GM19397 (cell line): ENCODE data around the gene ARVCF.

Source experiments
- ATAC-seq: cut with Tn5 transposase; IDR thresholded peaks from one replicate; pipeline ENCODE4 v1.9.1; 2021; ENCODE audit warnings: mild to moderate bottlenecking, moderate library complexity; ENCODE audit not compliant: unreplicated experiment

The ARVCF gene

GRCh38 chr22:20054034-20054427 is 37.4 kb upstream of the ARVCF start:
- no peak for ATAC-seq

DNA sequence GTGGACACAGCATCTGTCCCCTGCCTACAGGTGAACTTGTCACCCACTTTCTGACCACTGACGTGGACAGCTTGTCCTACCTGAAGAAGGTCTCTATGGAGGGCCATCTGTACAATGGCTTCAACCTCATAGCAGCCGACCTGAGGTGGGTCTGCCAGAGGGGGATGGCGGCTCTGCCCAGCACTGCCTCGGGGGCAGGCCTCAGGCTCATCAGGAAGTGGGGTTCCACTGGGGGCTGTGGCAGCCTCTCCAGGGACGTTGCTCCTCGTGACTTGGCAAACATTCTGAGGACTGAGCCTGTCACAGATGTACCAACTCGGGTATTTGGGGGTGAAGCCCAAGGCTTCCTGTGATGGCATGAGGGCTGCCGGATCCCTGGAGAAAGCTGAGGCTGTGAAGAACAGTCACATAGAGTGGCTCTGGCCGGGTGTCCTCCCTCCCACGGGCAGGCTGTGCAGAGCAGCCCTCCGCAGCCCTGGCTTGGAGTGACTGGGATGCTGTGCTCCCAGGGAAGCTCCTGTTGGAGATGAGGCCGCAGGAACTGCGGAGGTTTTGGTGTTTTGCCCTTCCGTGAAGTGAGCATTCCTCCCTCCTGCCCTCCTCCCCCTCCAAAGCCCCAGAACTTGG is 36.9 kb upstream of the ARVCF start:
- ATAC-seq, result no peak

- no peak for ATAC-seq
Measured at GRCh38 chr22:20052309-20053259, 36.0 kb upstream of the ARVCF start.

- ATAC-seq, result no peak
Measured at GRCh38 chr22:20051927-20052308, 35.3 kb upstream of the ARVCF start.

GRCh38 chr22:20046730-20047129 is 30.1 kb upstream of the ARVCF start:
- ATAC-seq, result no peak

GRCh38 chr22:20044495-20045151 is 28.0 kb upstream of the ARVCF start:
- ATAC-seq, result no peak

GRCh38 chr22:20043997-20044342 is 27.3 kb upstream of the ARVCF start:
- ATAC-seq, result no peak

- ATAC-seq, result no peak
Measured at GRCh38 chr22:20043057-20043996, 26.7 kb upstream of the ARVCF start.

DNA sequence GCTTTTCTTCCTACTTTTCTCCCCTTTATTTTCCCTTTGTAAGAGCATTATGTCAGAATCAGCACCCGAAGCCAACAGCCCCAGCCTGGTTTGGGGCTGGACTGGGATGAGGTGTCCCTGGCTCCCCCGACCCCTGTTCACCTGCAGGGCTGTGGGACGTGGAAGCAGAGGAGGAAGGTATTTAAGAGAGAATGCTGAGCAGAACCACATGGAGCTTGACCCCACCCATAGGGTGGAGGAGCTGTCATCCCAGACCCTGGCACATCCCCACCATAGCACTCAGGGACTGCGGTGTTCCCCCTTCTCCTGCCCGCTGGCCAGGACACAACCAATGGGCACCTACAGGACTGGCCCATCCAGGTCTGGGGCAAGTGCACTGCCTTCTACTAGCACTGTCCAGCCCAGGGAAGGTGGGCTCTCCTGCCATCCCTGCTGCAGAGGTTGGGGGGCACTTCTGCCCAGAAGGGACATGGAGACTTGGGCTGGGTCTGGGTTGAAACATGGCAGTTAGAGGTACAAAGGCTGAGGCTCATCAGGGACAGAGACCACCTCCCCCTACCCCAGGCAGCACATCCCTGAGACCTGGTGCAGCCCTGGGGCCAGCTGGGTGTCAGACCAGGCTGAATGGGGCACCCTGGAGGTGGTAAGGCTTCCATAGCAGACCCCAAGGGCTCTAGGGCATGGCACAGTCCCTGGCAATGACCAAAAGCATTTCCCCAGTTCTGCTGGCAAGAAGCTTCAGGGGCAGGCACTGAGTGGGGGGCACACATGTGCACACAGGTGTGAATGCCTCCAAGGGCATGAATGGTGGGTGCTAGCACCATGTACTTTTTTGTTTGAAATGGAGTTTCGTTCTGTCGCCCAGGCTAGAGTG is 23.9 kb upstream of the ARVCF start:
- ATAC-seq, result no peak

- no peak for ATAC-seq
Measured at GRCh38 chr22:20039683-20040325, 23.2 kb upstream of the ARVCF start.

DNA sequence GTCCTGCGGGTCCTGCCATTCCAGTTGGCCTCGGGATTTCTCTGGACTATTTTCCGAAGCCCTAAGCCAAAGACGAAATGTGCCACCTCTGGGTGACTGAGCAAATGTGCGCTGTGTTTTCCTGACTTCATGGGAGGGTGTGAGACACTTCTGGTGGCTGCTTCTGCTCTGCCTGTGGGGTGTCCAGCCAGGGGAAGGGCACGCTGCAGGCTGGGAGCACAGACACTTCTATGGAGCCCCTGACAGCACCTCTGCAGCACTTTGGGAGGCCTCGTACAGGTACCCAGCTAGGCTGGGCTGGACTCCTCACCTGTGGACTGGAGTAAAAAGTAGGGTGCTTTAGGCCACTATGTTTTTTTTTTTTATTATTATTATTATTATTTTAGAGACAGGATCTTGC is 22.0 kb upstream of the ARVCF start:
- no peak for ATAC-seq

DNA sequence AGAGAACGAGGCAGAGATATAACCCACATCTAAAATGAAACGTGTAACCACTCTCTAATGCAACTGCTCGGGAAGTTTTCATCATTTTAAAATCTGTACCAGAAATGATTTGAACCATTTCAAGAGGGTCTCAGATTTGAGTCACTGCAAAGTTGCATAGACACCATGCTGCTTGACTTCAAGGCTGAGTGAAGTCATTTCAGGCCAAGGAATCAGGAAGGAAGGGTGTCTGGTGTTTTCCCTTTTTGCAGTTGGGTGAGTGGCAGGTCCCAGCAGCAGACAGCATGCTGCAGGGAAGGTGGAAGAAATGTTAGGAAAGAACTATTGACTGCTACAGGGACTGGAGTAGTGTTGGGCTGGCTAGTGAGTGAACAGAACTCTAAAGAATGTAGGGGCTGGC is 20.8 kb upstream of the ARVCF start:
- no peak for ATAC-seq

DNA sequence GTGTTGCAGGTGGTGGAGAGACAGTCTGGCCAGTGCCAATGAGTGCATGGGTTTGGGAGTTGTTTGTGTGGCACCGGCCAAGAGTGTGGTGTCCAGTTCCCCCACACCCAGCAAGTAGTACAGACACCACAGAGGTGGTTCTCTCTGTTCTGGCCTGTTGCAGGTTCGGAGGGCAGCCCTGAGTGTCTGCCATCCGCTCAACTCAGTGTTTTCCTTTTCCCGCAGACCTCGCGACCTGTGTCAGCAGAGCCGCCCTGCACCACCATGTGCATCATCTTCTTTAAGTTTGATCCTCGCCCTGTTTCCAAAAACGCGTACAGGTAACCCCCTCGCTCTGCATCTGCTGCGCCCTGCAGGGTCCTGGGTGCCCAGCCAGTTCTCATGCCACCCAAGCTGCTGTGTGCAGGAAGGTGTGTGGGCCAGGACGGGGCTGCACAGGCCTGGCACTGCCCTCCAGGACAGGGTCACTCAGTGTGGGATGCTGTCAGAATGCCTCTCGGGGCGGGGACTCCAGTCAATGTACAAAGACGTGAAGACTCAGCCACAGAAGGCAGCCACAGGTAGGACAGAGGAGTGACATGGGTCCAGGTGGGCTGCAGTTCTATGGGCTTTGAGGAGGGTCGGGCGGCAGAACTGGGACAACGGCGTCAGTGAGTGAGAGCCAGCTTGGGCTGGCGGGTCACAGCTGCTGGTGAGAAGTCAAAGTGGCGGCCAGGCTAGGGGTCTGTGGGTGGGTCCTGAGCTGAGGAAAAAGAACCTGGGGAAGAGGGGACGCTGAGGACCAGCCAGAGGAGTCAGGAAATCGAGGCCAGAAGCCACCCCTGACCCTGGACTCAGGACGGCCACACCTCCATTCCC is 20.1 kb upstream of the ARVCF start:
- ATAC-seq, result no peak

DNA sequence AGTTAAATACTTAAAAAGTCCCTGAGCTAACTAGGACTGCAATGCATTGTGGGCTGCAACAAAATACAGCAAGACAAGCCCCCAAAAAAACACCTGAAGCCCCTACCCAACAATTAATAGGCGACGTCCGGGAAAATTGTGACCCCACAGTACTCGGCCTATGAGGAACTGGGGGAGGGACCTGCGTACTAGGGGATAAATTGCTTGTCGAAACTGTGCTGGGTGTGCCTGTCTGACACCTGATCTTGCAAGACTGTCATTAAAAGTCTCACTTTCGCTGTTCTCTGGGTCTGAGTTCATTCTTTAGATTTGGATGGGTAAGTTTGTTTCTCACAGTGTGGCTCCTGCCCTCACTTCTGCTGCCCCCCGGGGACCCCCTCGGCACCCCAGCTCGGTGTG is 19.5 kb upstream of the ARVCF start:
- no peak for ATAC-seq

GRCh38 chr22:20035375-20036083 is 18.9 kb upstream of the ARVCF start:
- no peak for ATAC-seq

DNA sequence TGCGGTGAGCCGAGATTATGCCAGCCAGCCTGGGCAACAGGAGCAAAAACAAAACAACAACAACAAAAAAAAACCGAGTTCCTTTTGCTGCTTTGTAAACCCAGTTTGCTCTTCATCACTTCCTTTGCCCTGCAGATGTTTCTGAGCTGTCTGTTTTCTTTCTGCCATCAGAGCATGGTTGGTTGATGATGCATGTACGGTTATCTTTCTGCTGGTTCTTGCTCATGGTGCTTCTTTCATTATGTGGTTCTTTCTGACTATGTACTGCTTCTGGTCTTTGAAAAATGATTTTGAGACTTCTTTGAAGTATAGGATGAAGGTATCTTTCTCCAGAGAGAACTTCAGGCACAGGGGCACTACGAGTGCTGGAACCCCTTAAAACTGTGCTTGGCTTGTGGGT is 17.5 kb upstream of the ARVCF start:
- no peak for ATAC-seq

DNA sequence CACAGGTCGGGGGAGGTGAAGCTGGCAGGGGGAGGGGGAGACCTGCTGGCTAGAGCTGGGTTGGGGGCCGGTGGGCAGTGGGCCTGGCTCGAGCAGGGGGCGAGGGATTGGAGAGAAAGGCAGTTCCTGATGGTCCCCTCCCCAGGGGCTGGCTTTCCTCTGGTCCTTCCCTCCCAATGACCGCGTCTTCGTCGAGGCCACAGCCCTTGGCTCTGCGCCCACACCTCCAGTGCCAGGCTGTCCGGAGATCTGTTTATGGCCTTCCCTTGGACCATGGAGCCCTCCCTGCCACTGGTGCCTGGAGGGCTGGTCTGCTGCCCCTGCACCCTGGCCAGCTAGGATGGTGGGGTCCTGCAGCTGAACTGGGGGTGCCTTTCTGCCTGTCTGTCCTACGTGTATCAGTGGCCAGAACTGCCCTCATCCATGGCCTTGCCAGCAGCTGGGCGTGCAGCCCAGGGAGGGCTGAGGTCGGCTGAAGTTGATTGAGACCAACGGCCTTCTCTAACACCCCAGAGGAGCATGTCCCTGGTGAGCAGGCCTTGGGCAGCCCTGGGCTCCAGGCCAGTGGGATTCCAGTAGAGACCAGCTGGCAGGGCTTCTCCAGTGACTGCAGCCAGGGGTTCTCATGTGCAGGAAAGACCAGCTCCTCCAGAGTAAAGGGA is 16.6 kb upstream of the ARVCF start:
- no peak for ATAC-seq
